GM12878 (cell line): ENCODE measurements around the gene GEMIN5. TPM values are rescaled to one million over a fixed set of nuclear protein-coding genes. Genes with fewer than 3 reads are reported as not detected.
A peak's percentile ranks its signal among the peaks of the same experiment; 100 is the strongest.

Source experiments
- BHLHE40 ChIP-seq, 2 experiments: fragments of 450-650 bp in 1 of 2; IDR thresholded peaks; 2 replicates each; pipeline ENCODE4 v1.6.1; 2011 to 2017; ENCODE audit warnings: low read depth in 2 of 2, borderline replicate concordance in 1 of 2, improper control_type of control experiment in 1 of 2, low read length in 1 of 2, mild to moderate bottlenecking in 1 of 2
- CBFB ChIP-seq: IDR thresholded peaks from 2 replicates; pipeline ENCODE4 v1.6.1; 2016; ENCODE audit warnings: antibody characterized with exemption, low read depth
- CHD2 ChIP-seq: IDR thresholded peaks from 2 replicates; pipeline ENCODE4 v1.6.1; 2011; ENCODE audit warnings: low read depth, low read length, improper control_type of control experiment, borderline replicate concordance
- ELK1 ChIP-seq: IDR thresholded peaks from 2 replicates; pipeline ENCODE4 v1.6.1; 2012; ENCODE audit warnings: low read depth, low read length, improper control_type of control experiment
- RELA ChIP-seq: fragments of 450-650 bp; IDR thresholded peaks from 2 replicates; pipeline ENCODE4 v1.8.0; 2014; ENCODE audit warnings: borderline replicate concordance; ENCODE audit not compliant: partially characterized antibody
- RELB ChIP-seq: fragments of 450-650 bp; IDR thresholded peaks from 2 replicates; pipeline ENCODE4 v1.6.1; 2017; ENCODE audit warnings: low read depth, mild to moderate bottlenecking, moderate library complexity
- ZBTB11 ChIP-seq: fragments of 450-650 bp; formaldehyde crosslinking; IDR thresholded peaks from 2 replicates; pipeline ENCODE4 v1.5.0; 2022; ENCODE audit warnings: mild to moderate bottlenecking, missing genetic modification characterization
- polyA plus RNA-seq, 11 experiments: library from polyadenylated mRNA; depleted of rRNA in 4 of 11; unstranded in 6 of 11; stranded (reverse) in 5 of 11; fragments of >200 nt; fragmentation: Nextera tagmentation in 4 of 11; fragmentation: Illumina TruSeq in 1 of 11; extraction: Ambion mirVana in 4 of 11; extraction: Trizol in 1 of 11; gene quantifications; 1 replicate in 1 of 11; 2 replicates in 10 of 11; pipeline versions ENCODE4 v1.2.1 to v1.2.3, GENCODE V29; 2011 to 2016; ENCODE audit warnings: inconsistent platforms in 2 of 11, missing spikeins in 2 of 11, low read depth in 1 of 11
- total RNA-seq, 4 experiments: library from RNA; depleted of rRNA in 3 of 4; stranded (reverse); fragments of >200 nt in 3 of 4; fragmentation: Illumina TruSeq in 1 of 4; extraction: Trizol in 1 of 4; gene quantifications; 2 replicates each; pipeline versions ENCODE4 v1.2.1 to v1.2.3, GENCODE V29; 2013 to 2021

GEMIN5 gene
- total and polyA plus RNA-seq, 10 of the 15 experiments (the other 5 are each of a cell fraction or from before 2014, with no cell fraction given): 6.3 to 29.8 (median 23.3) TPM

GRCh38 chr5:154940772-154941620, 3.0 kb upstream of the GEMIN5 start, which contains the start of gene MRPL22 (continued):
- TF ChIP-seq BHLHE40 (IDR thresholded peaks at IDR 0.05; ENCODE audit: borderline replicate concordance in 1 of 2, low read depth in 2 of 2, low read length in 1 of 2) (0 out of 4 replicates have a peak, but pooled peaks of 1 of the 2 experiments have one; percentile 17), ELK1 (no peak), ZBTB11 (no peak), CBFB (0 out of 2 replicates have a peak, but pooled peaks have one; percentile 67), CHD2 (0 out of 2 replicates have a peak, but pooled peaks have one; percentile 30), RELB (peak; percentile 95), RELA (no peak)
